GM19043 (cell line): ENCODE data around the gene CCDC117.
"Not testable (repeated sequence)": the region's sequence is repeated elsewhere in the genome, so short reads cannot be mapped to it uniquely, and the experiment has no call there.

Experiments
- ATAC-seq: cut with Tn5 transposase; IDR thresholded peaks from one replicate; pipeline ENCODE4 v1.9.1; 2021; ENCODE audit warnings: low read depth; ENCODE audit not compliant: unreplicated experiment

Gene CCDC117

GRCh38 chr22:28824455-28824854 is 52.0 kb downstream of the CCDC117 start:
- not testable (repeated sequence) for ATAC-seq

- ATAC-seq = not testable (repeated sequence)
These were observed 53.9 kb downstream of the CCDC117 start for GRCh38 chr22:28826430-28826829.

DNA sequence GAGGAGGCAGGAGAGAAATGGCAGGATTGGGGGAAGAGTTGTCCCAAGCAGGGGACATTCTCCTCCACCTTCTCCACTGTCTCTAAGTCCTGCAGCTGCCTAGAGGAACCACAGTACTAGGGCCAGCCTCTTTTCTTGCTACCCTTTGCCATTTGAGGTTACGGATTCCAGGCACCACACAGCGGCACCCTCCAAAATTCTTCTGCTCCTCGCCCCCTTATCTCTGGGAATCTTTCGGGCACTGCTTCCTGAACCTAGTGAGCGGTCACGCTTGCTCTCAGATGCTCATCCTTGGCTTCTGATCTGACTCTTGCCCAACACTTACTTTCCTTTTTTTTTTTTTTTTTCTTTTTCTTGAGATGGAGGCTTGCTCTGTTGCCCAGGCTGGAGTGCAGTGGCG is 54.4 kb downstream of the CCDC117 start:
- no peak for ATAC-seq

DNA sequence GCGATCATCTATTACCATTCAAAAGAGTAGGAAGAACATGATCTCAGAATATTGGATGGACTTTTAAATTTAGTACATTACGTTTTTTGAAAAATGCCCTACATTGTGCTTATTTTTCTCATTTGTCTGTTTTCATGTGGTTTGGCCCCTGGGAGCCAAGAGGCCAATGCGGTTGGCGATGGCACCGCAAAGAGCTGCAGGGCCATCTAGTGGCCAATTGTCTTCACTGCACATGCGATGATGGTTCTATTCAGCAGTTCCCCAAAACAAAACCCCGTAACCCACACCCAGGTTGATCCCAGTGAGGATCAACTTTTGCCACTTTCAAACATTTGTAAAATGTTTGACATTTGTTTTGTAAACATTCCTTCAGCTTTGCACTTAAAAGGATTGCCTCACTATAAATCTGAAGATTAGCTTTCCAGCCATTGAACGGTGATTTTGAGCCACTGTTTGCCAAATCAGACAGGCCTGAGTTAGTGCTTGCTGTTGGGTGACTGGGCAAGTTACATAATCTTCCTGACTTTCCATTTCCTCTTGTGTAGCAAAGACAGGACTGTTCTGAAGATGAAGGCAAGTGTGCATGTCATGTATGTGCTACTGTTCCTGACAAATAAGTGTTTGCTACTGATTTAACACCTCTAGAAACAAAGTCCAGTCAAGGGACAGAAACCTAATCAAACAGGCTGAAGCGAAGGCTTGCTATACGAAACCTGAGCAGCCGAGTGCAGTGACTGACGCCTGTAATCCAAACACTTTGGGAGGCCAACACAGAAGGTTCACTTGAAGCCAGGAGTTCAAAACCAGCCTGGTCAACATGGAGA is 57.1 kb downstream of the CCDC117 start:
- ATAC-seq = no peak

DNA sequence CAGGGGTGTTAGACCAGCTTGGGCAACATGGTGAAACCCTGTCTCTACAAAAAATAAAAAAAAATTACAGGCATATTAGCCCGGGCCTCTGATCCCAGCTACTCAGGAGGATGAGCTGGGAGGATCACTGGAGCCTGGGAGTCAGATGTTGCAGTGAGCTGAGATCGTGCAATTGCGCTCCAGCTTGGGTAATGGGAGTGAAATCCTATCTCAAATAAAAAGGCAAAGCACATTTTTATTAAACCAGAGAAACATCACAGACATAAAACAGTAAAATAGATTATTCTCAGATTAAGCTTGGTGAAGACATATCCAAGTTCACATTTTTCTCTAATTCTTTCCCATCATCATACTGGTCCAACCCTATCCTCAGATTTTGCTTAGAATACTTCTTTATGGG is 57.9 kb downstream of the CCDC117 start:
- no peak for ATAC-seq

GRCh38 chr22:28831140-28832072 is 58.9 kb downstream of the CCDC117 start:
- ATAC-seq = no peak

DNA sequence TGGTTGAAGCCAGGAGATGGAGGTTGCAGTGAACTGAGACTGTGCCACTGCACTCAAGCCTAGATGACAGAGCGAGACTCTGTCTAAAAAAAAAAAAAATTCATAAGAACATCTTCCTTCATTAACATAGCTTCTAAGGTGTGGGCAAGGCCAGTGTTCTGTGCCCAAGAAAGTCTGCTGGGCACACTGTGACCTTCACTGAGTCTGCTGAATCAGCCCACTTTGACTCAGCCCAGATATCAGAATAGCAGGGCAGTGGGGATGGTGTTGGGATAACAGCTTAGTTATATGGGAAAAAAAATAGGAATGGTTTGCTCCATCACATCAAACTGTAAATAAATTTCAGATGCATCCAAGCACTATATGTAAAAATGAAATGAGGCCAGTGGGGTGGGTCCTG is 60.2 kb downstream of the CCDC117 start:
- no peak for ATAC-seq

GRCh38 chr22:28833276-28833923 is 60.9 kb downstream of the CCDC117 start:
- no peak for ATAC-seq

DNA sequence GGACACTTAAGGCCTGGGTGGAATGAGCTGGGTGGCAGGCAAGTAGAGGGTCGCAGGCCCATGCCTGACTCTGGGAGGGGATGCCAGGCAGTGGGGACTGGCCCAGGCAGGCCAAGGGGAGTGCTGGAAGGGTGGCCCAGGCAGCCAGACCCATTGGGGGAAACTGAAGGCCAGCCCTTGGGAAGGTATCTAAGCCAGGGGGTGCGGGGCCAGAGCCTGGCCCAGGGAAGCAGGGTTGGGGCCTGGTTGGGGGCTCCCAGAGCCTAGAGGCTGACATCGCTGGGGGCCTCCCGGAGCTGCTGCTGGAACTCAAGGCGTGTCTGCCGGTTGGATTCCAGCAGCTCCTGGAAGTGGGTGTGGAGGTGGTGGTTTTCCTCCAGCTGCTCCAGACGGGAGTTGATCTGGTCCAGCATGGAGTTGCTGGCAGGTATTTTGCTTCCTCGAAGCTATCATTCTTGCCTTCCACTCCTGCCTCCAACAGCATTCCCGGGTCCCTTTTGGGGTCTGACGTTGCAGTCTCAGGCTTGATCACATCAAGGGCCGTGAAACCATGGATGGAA is 63.2 kb downstream of the CCDC117 start:
- ATAC-seq = no peak

GRCh38 chr22:28837640-28838039 is 65.1 kb downstream of the CCDC117 start:
- no peak for ATAC-seq
